ENCODE results near the gene DUXB. TPM values are rescaled to one million over a fixed set of nuclear protein-coding genes. Genes with fewer than 3 reads are reported as not detected.

Gene DUXB
- total RNA-seq, result not detected

- H3K36me3 Mint-ChIP-seq (ENCODE audit: low read depth), result no peaks in the 10 kb centered on the region
- TF ChIP-seq CTCF (IDR thresholded peaks at IDR 0.05), result no peak
- ChIA-PET POLR2A (no interaction called here), CTCF (no interaction called here)
- H3K27me3 Mint-ChIP-seq, result no peaks in the 10 kb centered on the region
- no peaks in the 10 kb centered on the region for H3K4me1 Mint-ChIP-seq (ENCODE audit: low read depth)
- no peak within 1 kb of the TSS for H3K4me3 Mint-ChIP-seq
- no peak within 1 kb of the TSS for H3K27ac Mint-ChIP-seq
- ATAC-seq (no peak), DNase-seq (no peak)
- intact Hi-C loops (cut with micrococcal nuclease), result no loop called here
- no peaks in the 10 kb centered on the region for H3K9me3 Mint-ChIP-seq
Measured at GRCh38 chr16:75701361-75701760, at the start of gene DUXB. Gene DUXB (minus strand): TSS chr16:75701461. CDS start chr16:75701418, 43 bp downstream.

GRCh38 chr16:75750528-75750927, 49.3 kb upstream of the DUXB start:
- Mint-ChIP-seq H3K27ac (no peak overlapping the region), H3K4me3 (no peak overlapping the region), H3K27me3 (peaks cover 14% of the 10 kb centered on the region), H3K9me3 (no peaks in the 10 kb centered on the region), H3K36me3 (ENCODE audit: low read depth) (no peaks in the 10 kb centered on the region), H3K4me1 (ENCODE audit: low read depth) (no peaks in the 10 kb centered on the region)
- intact Hi-C loops (cut with micrococcal nuclease), result no loop called here
- ChIA-PET CTCF (interaction anchor here (1.6 kb wide), 1 partner anchor 13 kb away, joined by 4 read pairs; no protein-coding TSS in a partner anchor), POLR2A (no interaction called here)
- ATAC-seq (no peak), DNase-seq (no peak)
- no peak for TF ChIP-seq CTCF (IDR thresholded peaks at IDR 0.05)

GRCh38 chr16:75746359-75746758, 45.1 kb upstream of the DUXB start:
- CTCF ChIA-PET, result no interaction called here
- Mint-ChIP-seq H3K4me1 (ENCODE audit: low read depth) (no peaks in the 10 kb centered on the region), H3K9me3 (peaks cover 9% of the 10 kb centered on the region), H3K36me3 (ENCODE audit: low read depth) (peaks cover 4% of the 10 kb centered on the region), H3K27me3 (peaks cover 27% of the 10 kb centered on the region), H3K4me3 (no peak overlapping the region), H3K27ac (no peak overlapping the region)
- intact Hi-C loops (cut with micrococcal nuclease), result no loop called here
- DNase-seq (no peak), ATAC-seq (no peak)
- POLR2A ChIA-PET, result no interaction called here
- TF ChIP-seq CTCF (IDR thresholded peaks at IDR 0.05), result no peak

- Mint-ChIP-seq H3K9me3 (peaks cover 9% of the 10 kb centered on the region), H3K36me3 (ENCODE audit: low read depth) (peaks cover 4% of the 10 kb centered on the region), H3K4me1 (ENCODE audit: low read depth) (no peaks in the 10 kb centered on the region), H3K4me3 (no peak overlapping the region), H3K27me3 (peaks cover 27% of the 10 kb centered on the region), H3K27ac (no peak overlapping the region)
- intact Hi-C loops (cut with micrococcal nuclease), result no loop called here
- ATAC-seq (no peak), DNase-seq (no peak)
- no peak for TF ChIP-seq CTCF (IDR thresholded peaks at IDR 0.05)
- POLR2A ChIA-PET, result no interaction called here
- CTCF ChIA-PET, result no interaction called here
Measured at GRCh38 chr16:75745823-75746222, 44.6 kb upstream of the DUXB start.

GRCh38 chr16:75745242-75745641, 44.0 kb upstream of the DUXB start:
- H3K36me3 Mint-ChIP-seq (ENCODE audit: low read depth), result peaks cover 4% of the 10 kb centered on the region
- CTCF ChIA-PET, result no interaction called here
- POLR2A ChIA-PET, result no interaction called here

More at GRCh38 chr16:75745242-75745641, 44.0 kb upstream of the DUXB start:
- Mint-ChIP-seq H3K9me3 (peaks cover 9% of the 10 kb centered on the region), H3K4me3 (no peak overlapping the region), H3K4me1 (ENCODE audit: low read depth) (no peaks in the 10 kb centered on the region), H3K27ac (no peak overlapping the region), H3K27me3 (peaks cover 27% of the 10 kb centered on the region)
- ATAC-seq (no peak), DNase-seq (no peak)
- no peak for TF ChIP-seq CTCF (IDR thresholded peaks at IDR 0.05)
- intact Hi-C loops (cut with micrococcal nuclease), result no loop called here
